GM18873 (cell line): ENCODE measurements around the gene PRR16.
"Not testable (repeated sequence)": the region's sequence is repeated elsewhere in the genome, so short reads cannot be mapped to it uniquely, and the experiment has no call there.

Experiments used
- ATAC-seq: cut with Tn5 transposase; IDR thresholded peaks from one replicate; pipeline ENCODE4 v1.9.1; 2021; ENCODE audit warnings: mild to moderate bottlenecking, moderate library complexity, moderate number of reproducible peaks; ENCODE audit not compliant: unreplicated experiment, low FRiP score

Gene PRR16

DNA sequence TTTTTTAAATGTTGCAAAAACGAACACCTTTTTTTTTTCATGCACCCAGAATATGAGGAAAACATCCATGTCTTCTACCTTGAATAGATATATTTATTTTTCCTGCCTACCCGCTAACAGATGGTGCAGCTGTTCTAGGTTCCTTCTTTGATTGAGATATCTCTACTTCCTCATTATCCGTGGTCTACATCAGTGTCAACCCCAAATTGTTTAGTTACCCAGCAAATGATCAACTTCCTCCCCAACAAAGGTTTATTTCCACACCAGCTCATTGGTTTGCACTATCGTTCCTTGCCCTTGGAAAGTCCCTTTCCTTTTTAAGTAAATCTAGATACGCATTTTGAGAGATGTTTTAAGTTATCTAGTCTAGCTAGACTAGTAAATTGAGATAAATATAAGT lies 166.4 kb downstream of the PRR16 start:
- ATAC-seq, result no peak

GRCh38 chr5:120631611-120632010 lies 167.5 kb downstream of the PRR16 start:
- no peak for ATAC-seq

DNA sequence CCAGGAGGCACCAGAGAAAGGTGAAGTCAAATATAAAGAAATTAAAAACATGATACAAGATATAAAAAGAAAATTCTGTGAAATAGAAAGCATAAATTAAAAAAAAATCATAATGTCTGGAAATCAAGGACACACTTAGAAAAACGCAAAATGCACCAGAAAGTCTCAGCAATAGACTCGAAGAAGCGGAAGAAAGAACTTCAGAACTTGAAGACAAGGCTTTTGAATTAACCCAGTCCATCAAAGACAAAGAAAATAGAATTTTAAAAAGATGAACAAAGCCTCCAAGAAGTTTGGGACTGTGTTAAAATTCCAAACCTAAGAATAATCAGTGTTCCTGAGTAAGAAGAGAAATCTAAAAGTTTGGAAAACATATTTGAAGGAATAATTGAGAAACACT lies 168.3 kb downstream of the PRR16 start:
- no peak for ATAC-seq

DNA sequence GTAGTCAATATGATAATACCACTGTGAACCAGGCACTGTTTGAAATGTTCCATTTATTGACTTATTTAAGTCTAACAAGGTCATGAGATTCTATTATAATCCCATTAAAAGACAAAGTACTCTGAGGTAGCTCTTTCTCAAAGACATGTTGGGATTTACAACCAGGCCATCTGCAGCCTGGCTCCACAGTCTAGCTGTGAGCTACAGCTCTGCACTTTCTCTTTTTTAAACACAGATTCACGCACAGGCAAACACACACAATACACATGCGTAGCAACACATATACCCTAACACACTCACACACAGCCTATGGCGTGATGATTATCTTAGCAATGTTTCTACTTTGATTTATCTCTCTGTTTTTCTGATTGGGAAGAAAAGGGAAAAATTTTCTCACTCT lies 174.3 kb downstream of the PRR16 start:
- no peak for ATAC-seq

DNA sequence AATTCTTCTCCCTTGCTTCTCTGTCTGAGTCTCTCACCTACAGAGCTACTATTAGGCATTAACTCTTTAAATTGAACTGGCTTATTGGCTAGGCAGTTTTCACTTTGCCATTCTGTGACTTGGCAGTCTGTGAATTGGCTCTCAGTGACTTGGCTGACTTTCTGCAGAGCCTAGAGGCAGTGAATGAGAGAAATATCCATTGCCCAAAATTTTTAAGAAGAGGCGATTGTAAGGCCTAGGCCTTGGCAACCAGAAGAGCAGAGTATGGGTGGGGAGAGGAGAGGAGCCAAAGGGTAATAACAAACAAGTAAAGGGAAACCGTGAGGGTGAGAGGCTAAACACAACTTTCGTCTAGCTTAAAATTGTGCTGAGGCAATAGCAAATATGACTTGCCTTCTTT lies 176.7 kb downstream of the PRR16 start:
- ATAC-seq, result no peak

GRCh38 chr5:120644516-120644915 lies 180.4 kb downstream of the PRR16 start:
- no peak for ATAC-seq

- no peak for ATAC-seq
Measured at GRCh38 chr5:120655828-120656435, 191.8 kb downstream of the PRR16 start.

- no peak for ATAC-seq
Measured at GRCh38 chr5:120657104-120657503, 193.0 kb downstream of the PRR16 start.

DNA sequence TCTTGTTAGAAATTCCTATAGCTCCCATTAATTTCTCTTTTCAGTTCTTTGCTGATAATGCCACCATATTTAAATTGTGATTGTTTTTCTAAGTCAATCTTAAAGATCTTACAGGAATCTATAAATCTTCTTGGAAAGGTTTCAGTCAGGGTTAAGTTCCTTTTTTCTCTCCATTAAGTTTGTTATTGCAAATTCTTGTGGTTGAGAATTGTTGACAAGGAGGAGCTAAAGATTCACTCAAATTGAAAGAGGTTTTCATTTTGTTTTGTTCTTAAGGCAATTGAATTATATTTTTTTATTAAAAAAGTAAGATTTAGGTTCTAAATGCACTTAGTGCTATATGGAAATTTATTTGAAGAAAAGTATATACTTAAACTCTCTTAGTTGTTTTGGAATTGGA lies 213.4 kb downstream of the PRR16 start:
- no peak for ATAC-seq

DNA sequence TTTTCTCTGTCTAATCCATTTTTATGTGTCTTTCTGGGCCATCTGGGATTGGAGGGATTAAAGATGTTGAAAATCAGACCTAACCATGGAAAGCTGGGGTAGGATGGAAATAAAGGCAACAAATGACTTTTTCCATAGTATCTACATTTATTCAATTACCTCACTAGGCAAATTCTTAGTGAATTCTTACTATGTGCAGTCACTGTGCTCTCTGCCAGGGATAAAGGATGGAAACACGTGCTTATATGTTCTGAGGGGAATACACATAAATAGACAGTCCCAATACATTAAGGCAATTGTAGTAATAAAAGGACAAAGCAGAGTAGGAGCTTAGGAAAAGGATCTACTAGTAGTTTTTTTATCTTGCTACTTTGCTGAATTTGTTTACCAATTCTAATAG lies 214.2 kb downstream of the PRR16 start:
- ATAC-seq, result no peak

DNA sequence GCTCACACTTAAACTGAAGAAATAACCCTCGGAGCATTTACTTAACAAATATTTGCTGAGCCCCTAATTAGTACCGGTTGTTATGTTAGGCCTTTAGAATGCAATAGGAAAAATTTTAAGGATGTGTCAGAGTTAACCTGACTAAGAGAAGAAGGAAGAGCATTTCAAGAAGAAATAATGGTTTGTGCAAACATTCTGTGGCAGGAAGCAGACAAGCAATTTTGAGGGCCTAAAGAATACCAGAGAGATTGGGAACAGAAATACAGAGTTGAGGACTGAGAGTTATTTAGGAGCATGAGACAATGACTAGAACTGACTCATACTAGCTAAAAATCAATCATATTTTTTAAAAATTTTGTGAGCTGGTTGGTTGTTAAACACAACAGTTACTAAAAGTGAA lies 218.8 kb downstream of the PRR16 start:
- no peak for ATAC-seq

- ATAC-seq, result no peak
Measured at GRCh38 chr5:120683580-120683979, 219.5 kb downstream of the PRR16 start.

- ATAC-seq, result no peak
Measured at GRCh38 chr5:120684213-120684612, 220.1 kb downstream of the PRR16 start.

GRCh38 chr5:120684749-120685415 lies 220.8 kb downstream of the PRR16 start:
- ATAC-seq, result no peak

DNA sequence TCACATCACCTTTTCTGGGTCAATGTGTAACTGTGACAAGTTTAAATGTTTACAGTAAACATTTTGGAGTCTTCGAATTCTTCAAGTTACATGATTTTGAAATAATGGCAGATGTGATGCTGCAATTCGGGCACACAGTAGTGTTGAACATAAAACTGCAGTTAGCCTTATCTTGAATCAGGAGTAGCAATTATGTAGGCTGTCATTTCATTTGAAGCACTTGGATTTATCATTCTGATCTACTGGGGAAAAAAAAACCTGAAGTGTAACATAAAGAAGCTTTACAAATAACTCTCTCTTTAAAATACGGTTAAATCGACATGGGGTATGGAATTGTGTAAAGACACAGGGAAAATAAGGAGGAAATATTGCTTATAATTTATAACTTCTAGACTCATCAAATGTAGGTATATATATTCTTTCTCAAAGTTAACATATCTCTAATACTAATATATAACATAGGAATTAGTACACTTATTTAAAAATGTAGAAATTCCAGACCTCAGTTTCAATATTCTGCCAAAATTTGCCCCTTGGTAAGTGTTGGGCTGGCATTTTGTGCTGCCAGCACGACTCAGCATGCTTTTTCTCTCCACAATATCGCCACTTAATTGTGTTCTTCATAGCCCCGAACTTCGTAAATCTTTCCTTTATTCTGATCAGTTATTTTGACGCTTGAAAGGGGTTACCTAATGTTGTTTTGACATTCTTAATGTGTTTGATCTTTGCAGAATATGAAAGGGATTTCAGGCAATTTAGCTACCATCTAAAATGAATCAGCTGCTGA lies 226.7 kb downstream of the PRR16 start:
- ATAC-seq, result no peak

DNA sequence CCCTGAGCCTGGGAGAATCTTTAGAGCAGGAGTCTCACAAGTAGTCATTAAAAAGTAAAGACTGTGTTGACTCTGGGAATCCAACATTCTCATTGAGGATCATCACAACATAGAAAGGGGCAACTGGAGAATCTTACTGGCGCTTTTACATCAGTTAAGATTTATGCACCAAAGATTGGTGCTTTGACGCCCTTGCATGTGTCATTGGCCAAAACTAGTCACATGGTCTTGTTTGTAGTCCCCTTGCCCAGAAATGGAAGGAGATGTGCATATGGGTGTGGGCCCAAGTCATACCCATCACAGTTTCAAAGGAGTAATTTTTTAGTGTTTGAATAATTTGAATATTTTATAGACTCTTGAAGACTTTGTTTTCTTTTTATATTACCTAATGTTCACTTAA lies 228.2 kb downstream of the PRR16 start:
- no peak for ATAC-seq

GRCh38 chr5:120695368-120695880 lies 231.3 kb downstream of the PRR16 start:
- no peak for ATAC-seq

DNA sequence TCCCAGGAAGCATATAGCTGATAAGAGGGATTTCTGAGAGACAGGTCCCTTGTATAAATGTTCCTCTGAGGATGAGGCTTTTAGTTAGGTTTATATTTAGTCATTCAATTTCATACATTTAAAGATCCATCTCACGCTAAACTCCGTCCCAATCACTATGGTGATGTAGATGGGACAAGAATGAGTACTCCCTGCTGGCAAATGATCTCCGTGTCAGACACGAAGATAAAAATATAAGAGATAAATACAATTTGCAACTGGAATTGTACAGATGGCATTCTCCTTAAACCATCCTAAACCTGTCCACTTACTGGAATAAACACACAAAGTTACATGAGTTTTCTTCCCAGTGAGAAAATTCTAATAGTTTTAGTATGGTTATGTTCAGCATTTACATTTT lies 233.0 kb downstream of the PRR16 start:
- ATAC-seq, result no peak

- not testable (repeated sequence) for ATAC-seq
Measured at GRCh38 chr5:120697670-120698327, 233.7 kb downstream of the PRR16 start.

- not testable (repeated sequence) for ATAC-seq
Measured at GRCh38 chr5:120700653-120701052, 236.6 kb downstream of the PRR16 start.
